ENCODE results near the gene INF2.

GRCh38 chr14:104746071-104746545 lies 56.7 kb downstream of the INF2 start:
- TF ChIP-seq GTF2F1 (IDR thresholded peaks at IDR 0.05; ENCODE audit: low read depth, low read length) (no peak), CTCF (IDR thresholded peaks at IDR 0.05 in 2 of 3, conservative IDR thresholded peaks at IDR 0.05 in 1 of 3; ENCODE audit: insufficient read depth in 2 of 3, low read depth in 1 of 3, low read length in 3 of 3) (no peak), CREB1 (IDR thresholded peaks at IDR 0.05) (no peak), CREB1 (CRISPR knock-in tag; IDR thresholded peaks at IDR 0.05) (no peak), MTA3 (IDR thresholded peaks at IDR 0.05; ENCODE audit: borderline replicate concordance) (no peak), IRF2 (CRISPR knock-in tag; IDR thresholded peaks at IDR 0.05) (no peak), E2F1 (CRISPR knock-in tag; IDR thresholded peaks at IDR 0.05) (no peak), ATF3 (IDR thresholded peaks at IDR 0.05) (no peak), ATF3 (CRISPR knock-in tag; conservative IDR thresholded peaks at IDR 0.05) (no peak), RAD21 (CRISPR knock-in tag; conservative IDR thresholded peaks at IDR 0.05 in 1 of 2, IDR thresholded peaks at IDR 0.05 in 1 of 2) (no peak), KDM1A (IDR thresholded peaks at IDR 0.05) (no peak), PPARD (CRISPR knock-in tag; IDR thresholded peaks at IDR 0.05) (no peak), E2F4 (CRISPR knock-in tag; IDR thresholded peaks at IDR 0.05; ENCODE audit: low read depth) (no peak), ZNF224 (CRISPR knock-in tag; IDR thresholded peaks at IDR 0.05) (no peak)

Data from K562 (cell line).